AG09309 (cell line): ENCODE data around the gene ACTR1A.

ENCODE experiments used
- DNase-seq: peaks from one replicate; pipeline ENCODE4 v3.0.0-alpha.2; 2010; ENCODE audit warnings: low read depth
- H3K4me3 ChIP-seq: 2 replicates; pipeline ENCODE4 v1.5.1; 2011; ENCODE audit warnings: mild to moderate bottlenecking, low read depth, low read length, moderate library complexity; ENCODE audit not compliant: control insufficient read depth
- CTCF ChIP-seq: IDR thresholded peaks from 2 replicates; pipeline ENCODE4 v1.5.1; 2011; ENCODE audit warnings: mild to moderate bottlenecking, low read depth, low read length, inconsistent platforms; ENCODE audit not compliant: insufficient read depth, control insufficient read depth; ENCODE audit errors: missing control alignments

Gene ACTR1A

GRCh38 chr10:102485093-102485784, 17.3 kb downstream of the ACTR1A start:
- DNase-seq: no peak
- no peak overlapping the region for H3K4me3 ChIP-seq
- no peak for TF ChIP-seq CTCF

- H3K4me3 ChIP-seq: no peak overlapping the region
- TF ChIP-seq CTCF: no peak
- no peak for DNase-seq
Measured at GRCh38 chr10:102484021-102484420, 18.5 kb downstream of the ACTR1A start.

GRCh38 chr10:102480396-102480795, 22.1 kb downstream of the ACTR1A start:
- H3K4me3 ChIP-seq: no peak overlapping the region
- no peak for DNase-seq
- TF ChIP-seq CTCF: no peak

GRCh38 chr10:102479651-102480050, 22.9 kb downstream of the ACTR1A start:
- no peak for TF ChIP-seq CTCF
- no peak overlapping the region for H3K4me3 ChIP-seq
- DNase-seq: no peak

GRCh38 chr10:102476466-102477141, 25.9 kb downstream of the ACTR1A start:
- no peak for DNase-seq
- no peak overlapping the region for H3K4me3 ChIP-seq
- TF ChIP-seq CTCF: no peak

GRCh38 chr10:102475451-102476040, 27.0 kb downstream of the ACTR1A start:
- DNase-seq: no peak
- no peak overlapping the region for H3K4me3 ChIP-seq
- TF ChIP-seq CTCF: no peak
